ENCODE results near the gene HBEGF.

GRCh38 chr5:140293091-140293848 lies 53.1 kb downstream of the HBEGF start:
- no peak for TF ChIP-seq SUZ12 (IDR thresholded peaks at IDR 0.05)
- TF ChIP-seq, protein P1, sequence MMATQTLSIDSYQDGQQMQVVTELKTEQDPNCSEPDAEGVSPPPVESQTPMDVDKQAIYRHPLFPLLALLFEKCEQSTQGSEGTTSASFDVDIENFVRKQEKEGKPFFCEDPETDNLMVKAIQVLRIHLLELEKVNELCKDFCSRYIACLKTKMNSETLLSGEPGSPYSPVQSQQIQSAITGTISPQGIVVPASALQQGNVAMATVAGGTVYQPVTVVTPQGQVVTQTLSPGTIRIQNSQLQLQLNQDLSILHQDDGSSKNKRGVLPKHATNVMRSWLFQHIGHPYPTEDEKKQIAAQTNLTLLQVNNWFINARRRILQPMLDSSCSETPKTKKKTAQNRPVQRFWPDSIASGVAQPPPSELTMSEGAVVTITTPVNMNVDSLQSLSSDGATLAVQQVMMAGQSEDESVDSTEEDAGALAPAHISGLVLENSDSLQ (IDR thresholded peaks at IDR 0.05) = no peak
- no peak for TF ChIP-seq ZNF384 (IDR thresholded peaks at IDR 0.05)
- TF ChIP-seq LEF1 (IDR thresholded peaks at IDR 0.05; ENCODE audit: borderline replicate concordance) = no peak
- no peak for TF ChIP-seq ARNT (IDR thresholded peaks at IDR 0.05)
- TF ChIP-seq CTBP1 (IDR thresholded peaks at IDR 0.05; ENCODE audit: borderline replicate concordance) = no peak
- no peak for TF ChIP-seq FOXM1 (IDR thresholded peaks at IDR 0.05; ENCODE audit: borderline replicate concordance)
